Measurements from ENCODE around the gene LONRF3. TPM values are rescaled to one million over a fixed set of nuclear protein-coding genes. Genes with fewer than 3 reads are reported as not detected.

LONRF3 gene
- total RNA-seq, 1 experiment from 2014 or later: 6.3 TPM

DNA sequence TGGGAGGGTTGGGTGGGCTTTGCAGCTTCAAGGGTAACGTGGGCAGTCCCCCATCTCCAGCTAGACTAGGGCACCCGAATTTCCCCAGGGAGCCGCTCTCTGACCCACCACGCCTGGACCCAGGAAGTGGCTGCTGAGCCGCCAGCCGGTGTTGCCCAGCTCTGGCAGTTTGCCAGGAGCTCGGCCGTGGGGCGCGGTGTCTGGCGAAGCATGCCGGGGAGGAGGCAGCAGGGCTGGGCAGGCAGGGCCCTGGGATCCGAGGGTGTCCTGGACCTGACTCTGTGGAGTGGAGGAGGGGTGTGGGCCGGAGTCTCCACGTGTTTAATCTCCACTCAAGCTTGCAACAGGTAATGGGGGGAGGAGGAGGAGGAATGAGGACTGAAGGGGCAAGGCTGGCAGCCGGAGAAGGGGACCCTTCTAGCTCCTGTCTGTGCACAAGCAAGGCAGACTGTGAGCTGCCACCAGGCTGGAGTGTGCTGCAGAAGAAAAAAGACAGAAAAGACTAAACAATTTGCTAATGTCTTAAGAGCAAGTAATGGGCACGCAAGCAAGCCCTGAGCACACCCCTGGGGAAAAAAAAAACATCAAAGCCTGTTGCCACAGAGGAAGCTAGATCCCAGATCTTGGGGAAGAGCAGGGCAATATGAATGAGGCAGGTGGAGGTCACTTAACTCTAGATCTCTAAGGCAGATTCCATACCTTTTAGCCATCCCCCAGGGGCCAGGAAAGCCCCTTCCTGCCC lies 2.4 kb downstream of the LONRF3 start:
- Histone ChIP-seq H4K20me1 (ENCODE audit: insufficient read depth, low read depth, low read length) (no peaks in the 10 kb centered on the region), H3K9me3 (ENCODE audit: low read length) (no peaks in the 10 kb centered on the region), H3K9me2 (replicated peaks; ENCODE audit: insufficient read depth, low read length) (no peaks in the 10 kb centered on the region), H3K4me2 (ENCODE audit: low read depth, low read length, poor library complexity, severe bottlenecking) (peak overlapping the region; percentile 62), H3K36me3 (ENCODE audit: insufficient read depth, low read length) (no peaks in the 10 kb centered on the region), H3K9ac (ENCODE audit: low read length) (peak overlapping the region; percentile 37; the same call in 1 of the 2 replicates), H3K4me3 (ENCODE audit: low read length) (peak overlapping the region; percentile 58; the same call in 1 of the 2 replicates), H3K27me3 (ENCODE audit: low read length) (no peaks in the 10 kb centered on the region), H3K79me2 (ENCODE audit: low read length) (no peaks in the 10 kb centered on the region), H2AFZ (ENCODE audit: low read length) (0 out of 2 replicates have a peak overlapping the region, but pooled peaks have one; percentile 50), H3K27ac (ENCODE audit: low read length) (no peak overlapping the region), H3K4me1 (ENCODE audit: low read length) (peaks cover 30% of the 10 kb centered on the region)
- DNase-seq: peak; percentile 58

- Histone ChIP-seq H3K27me3 (ENCODE audit: low read length) (no peaks in the 10 kb centered on the region), H2AFZ (ENCODE audit: low read length) (no peak overlapping the region), H3K4me3 (ENCODE audit: low read length) (no peak overlapping the region), H3K4me2 (ENCODE audit: low read depth, low read length, poor library complexity, severe bottlenecking) (no peak overlapping the region), H3K9ac (ENCODE audit: low read length) (no peak overlapping the region), H4K20me1 (ENCODE audit: insufficient read depth, low read depth, low read length) (no peaks in the 10 kb centered on the region), H3K36me3 (ENCODE audit: insufficient read depth, low read length) (no peaks in the 10 kb centered on the region), H3K9me3 (ENCODE audit: low read length) (no peaks in the 10 kb centered on the region), H3K27ac (ENCODE audit: low read length) (no peak overlapping the region), H3K4me1 (ENCODE audit: low read length) (peaks cover 30% of the 10 kb centered on the region), H3K9me2 (replicated peaks; ENCODE audit: insufficient read depth, low read length) (no peaks in the 10 kb centered on the region), H3K79me2 (ENCODE audit: low read length) (no peaks in the 10 kb centered on the region)
- DNase-seq: no peak
These were observed 3.0 kb downstream of the LONRF3 start for GRCh38 chrX:118977424-118977823.

DNA sequence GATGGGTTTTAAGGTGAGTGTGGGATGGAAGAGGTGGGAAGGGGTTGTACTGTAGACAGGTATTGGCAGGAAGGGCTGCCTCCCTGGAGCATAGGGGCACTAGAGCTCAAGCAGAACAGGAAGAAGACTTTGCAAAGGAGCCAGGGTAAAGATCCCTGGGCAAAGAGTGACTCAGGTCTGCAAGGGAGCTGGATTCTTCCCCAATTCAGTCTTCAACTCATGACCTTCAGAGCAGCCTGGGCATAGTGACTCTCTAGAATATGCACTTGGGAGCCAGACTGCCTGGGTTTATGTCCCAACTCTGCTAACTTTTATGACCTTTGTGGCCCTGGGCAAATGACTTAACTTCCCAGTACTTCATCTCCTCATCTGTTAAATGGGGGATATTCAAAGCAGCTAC lies 4.0 kb downstream of the LONRF3 start:
- Histone ChIP-seq H3K4me3 (ENCODE audit: low read length) (no peak overlapping the region), H4K20me1 (ENCODE audit: insufficient read depth, low read depth, low read length) (no peaks in the 10 kb centered on the region), H3K79me2 (ENCODE audit: low read length) (no peaks in the 10 kb centered on the region), H3K4me2 (ENCODE audit: low read depth, low read length, poor library complexity, severe bottlenecking) (no peak overlapping the region), H3K9me3 (ENCODE audit: low read length) (no peaks in the 10 kb centered on the region), H3K4me1 (ENCODE audit: low read length) (peaks cover 30% of the 10 kb centered on the region), H3K36me3 (ENCODE audit: insufficient read depth, low read length) (no peaks in the 10 kb centered on the region), H3K27me3 (ENCODE audit: low read length) (no peaks in the 10 kb centered on the region), H3K27ac (ENCODE audit: low read length) (no peak overlapping the region), H3K9ac (ENCODE audit: low read length) (no peak overlapping the region), H3K9me2 (replicated peaks; ENCODE audit: insufficient read depth, low read length) (no peaks in the 10 kb centered on the region), H2AFZ (ENCODE audit: low read length) (no peak overlapping the region)
- DNase-seq: no peak

DNA sequence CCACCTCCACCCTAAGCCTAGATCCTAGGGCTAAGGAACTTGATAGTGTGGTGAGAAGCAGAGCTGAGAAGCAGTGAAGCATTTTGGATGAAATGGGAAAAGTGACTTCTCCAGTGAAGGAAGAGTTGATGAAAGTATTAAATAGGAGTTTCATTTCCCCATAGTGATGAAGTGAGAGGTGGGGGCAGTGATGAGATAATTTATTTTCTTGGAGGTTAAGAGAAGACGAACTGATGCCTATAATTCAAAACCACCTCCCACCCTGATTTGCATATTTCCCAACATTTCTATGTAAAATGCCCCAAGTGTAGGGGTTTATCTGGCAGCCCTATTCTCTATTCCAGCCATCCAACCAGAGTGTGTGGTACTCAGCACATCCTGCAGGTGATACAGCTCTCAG lies 6.3 kb downstream of the LONRF3 start:
- no peak for DNase-seq
- Histone ChIP-seq H4K20me1 (ENCODE audit: insufficient read depth, low read depth, low read length) (no peaks in the 10 kb centered on the region), H3K9me2 (replicated peaks; ENCODE audit: insufficient read depth, low read length) (no peaks in the 10 kb centered on the region), H3K4me1 (ENCODE audit: low read length) (peaks cover 30% of the 10 kb centered on the region), H3K27me3 (ENCODE audit: low read length) (no peaks in the 10 kb centered on the region), H3K79me2 (ENCODE audit: low read length) (no peaks in the 10 kb centered on the region), H3K27ac (ENCODE audit: low read length) (no peak overlapping the region), H2AFZ (ENCODE audit: low read length) (no peak overlapping the region), H3K4me2 (ENCODE audit: low read depth, low read length, poor library complexity, severe bottlenecking) (no peak overlapping the region), H3K4me3 (ENCODE audit: low read length) (no peak overlapping the region), H3K36me3 (ENCODE audit: insufficient read depth, low read length) (no peaks in the 10 kb centered on the region), H3K9me3 (ENCODE audit: low read length) (no peaks in the 10 kb centered on the region), H3K9ac (ENCODE audit: low read length) (no peak overlapping the region)

- Histone ChIP-seq H3K36me3 (ENCODE audit: insufficient read depth, low read length) (no peaks in the 10 kb centered on the region), H3K4me1 (ENCODE audit: low read length) (peaks cover 13% of the 10 kb centered on the region), H3K9me2 (replicated peaks; ENCODE audit: insufficient read depth, low read length) (no peaks in the 10 kb centered on the region), H3K27ac (ENCODE audit: low read length) (no peak overlapping the region), H3K27me3 (ENCODE audit: low read length) (no peaks in the 10 kb centered on the region), H3K9me3 (ENCODE audit: low read length) (no peaks in the 10 kb centered on the region), H4K20me1 (ENCODE audit: insufficient read depth, low read depth, low read length) (no peaks in the 10 kb centered on the region), H3K4me3 (ENCODE audit: low read length) (no peak overlapping the region), H2AFZ (ENCODE audit: low read length) (no peak overlapping the region), H3K4me2 (ENCODE audit: low read depth, low read length, poor library complexity, severe bottlenecking) (no peak overlapping the region), H3K79me2 (ENCODE audit: low read length) (no peaks in the 10 kb centered on the region), H3K9ac (ENCODE audit: low read length) (no peak overlapping the region)
- DNase-seq: no peak
These were observed 9.1 kb downstream of the LONRF3 start for GRCh38 chrX:118983513-118983912.

DNA sequence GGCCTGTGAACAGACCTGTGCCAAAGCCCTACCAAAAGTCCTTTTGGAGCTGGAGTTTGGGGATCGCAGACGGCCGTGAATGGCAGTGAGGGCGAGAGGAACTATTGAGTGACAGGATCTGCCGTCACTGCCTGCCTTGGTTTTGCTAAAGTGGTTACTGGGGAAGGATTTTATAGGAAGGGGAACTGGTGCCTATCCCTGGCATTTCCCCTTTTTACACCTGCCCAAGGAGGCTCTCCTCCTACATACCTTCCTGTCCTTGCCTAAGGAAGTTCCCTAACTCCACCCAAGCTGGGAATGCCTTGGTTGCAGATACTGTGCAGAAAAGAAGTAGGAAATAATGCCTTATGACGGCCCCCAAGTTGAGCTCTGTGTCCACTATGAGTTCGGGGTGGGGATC lies 14.5 kb downstream of the LONRF3 start:
- H3K9me3 ChIP-seq (ENCODE audit: low read length): no peaks in the 10 kb centered on the region

DNA sequence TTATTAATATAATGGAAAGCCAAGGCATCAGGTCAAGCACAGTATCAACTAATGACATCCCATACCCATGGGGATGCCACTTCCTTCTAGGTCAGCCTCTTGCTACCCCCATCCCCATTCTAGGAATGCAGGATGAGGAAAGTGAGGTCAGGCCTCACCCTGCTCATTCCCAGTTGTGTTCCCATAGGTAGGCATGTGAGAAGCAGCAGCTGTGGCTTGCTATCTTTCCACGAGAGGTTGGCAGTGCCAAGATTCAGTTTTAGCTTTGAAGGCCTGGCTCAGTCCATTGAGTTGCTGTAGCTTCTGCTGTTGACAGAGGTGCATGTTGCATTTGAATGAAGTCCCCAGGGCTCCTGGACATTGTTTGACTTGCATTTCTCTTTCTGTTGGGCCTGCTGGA lies 15.5 kb downstream of the LONRF3 start:
- no peak for DNase-seq
- Histone ChIP-seq H3K79me2 (ENCODE audit: low read length) (no peaks in the 10 kb centered on the region), H3K9me3 (ENCODE audit: low read length) (no peaks in the 10 kb centered on the region), H3K9ac (ENCODE audit: low read length) (no peak overlapping the region), H4K20me1 (ENCODE audit: insufficient read depth, low read depth, low read length) (no peaks in the 10 kb centered on the region), H3K9me2 (replicated peaks; ENCODE audit: insufficient read depth, low read length) (no peaks in the 10 kb centered on the region), H3K4me1 (ENCODE audit: low read length) (peaks cover 28% of the 10 kb centered on the region), H2AFZ (ENCODE audit: low read length) (no peak overlapping the region), H3K27me3 (ENCODE audit: low read length) (no peaks in the 10 kb centered on the region), H3K4me2 (ENCODE audit: low read depth, low read length, poor library complexity, severe bottlenecking) (no peak overlapping the region), H3K36me3 (ENCODE audit: insufficient read depth, low read length) (no peaks in the 10 kb centered on the region), H3K27ac (ENCODE audit: low read length) (no peak overlapping the region), H3K4me3 (ENCODE audit: low read length) (no peak overlapping the region)

More for the DNA sequence above, 14.5 kb downstream of the LONRF3 start:
- no peaks in the 10 kb centered on the region for H3K27me3 ChIP-seq (ENCODE audit: low read length)
- no peak overlapping the region for H3K9ac ChIP-seq (ENCODE audit: low read length)
- H3K4me1 ChIP-seq (ENCODE audit: low read length): peaks cover 23% of the 10 kb centered on the region
- H4K20me1 ChIP-seq (ENCODE audit: insufficient read depth, low read depth, low read length): no peaks in the 10 kb centered on the region
- no peak overlapping the region for H3K27ac ChIP-seq (ENCODE audit: low read length)
- H3K36me3 ChIP-seq (ENCODE audit: insufficient read depth, low read length): no peaks in the 10 kb centered on the region
- no peak overlapping the region for H3K4me3 ChIP-seq (ENCODE audit: low read length)
- no peak overlapping the region for H2AFZ ChIP-seq (ENCODE audit: low read length)
- no peaks in the 10 kb centered on the region for H3K79me2 ChIP-seq (ENCODE audit: low read length)
- DNase-seq: no peak
- H3K9me2 ChIP-seq (replicated peaks; ENCODE audit: insufficient read depth, low read length): no peaks in the 10 kb centered on the region
- H3K4me2 ChIP-seq (ENCODE audit: low read depth, low read length, poor library complexity, severe bottlenecking): no peak overlapping the region

GRCh38 chrX:118990512-118991227 lies 16.3 kb downstream of the LONRF3 start:
- no peak overlapping the region for H3K9ac ChIP-seq (ENCODE audit: low read length)
- no peaks in the 10 kb centered on the region for H3K79me2 ChIP-seq (ENCODE audit: low read length)
- no peaks in the 10 kb centered on the region for H3K9me2 ChIP-seq (replicated peaks; ENCODE audit: insufficient read depth, low read length)
- no peak for DNase-seq
- H3K4me3 ChIP-seq (ENCODE audit: low read length): no peak overlapping the region
- no peaks in the 10 kb centered on the region for H3K9me3 ChIP-seq (ENCODE audit: low read length)
- H3K27ac ChIP-seq (ENCODE audit: low read length): no peak overlapping the region
- H3K4me1 ChIP-seq (ENCODE audit: low read length): peaks cover 30% of the 10 kb centered on the region
- peak overlapping the region; percentile 11 for H3K4me2 ChIP-seq (ENCODE audit: low read depth, low read length, poor library complexity, severe bottlenecking)
- H3K36me3 ChIP-seq (ENCODE audit: insufficient read depth, low read length): no peaks in the 10 kb centered on the region
- no peaks in the 10 kb centered on the region for H3K27me3 ChIP-seq (ENCODE audit: low read length)
- no peak overlapping the region for H2AFZ ChIP-seq (ENCODE audit: low read length)
- no peaks in the 10 kb centered on the region for H4K20me1 ChIP-seq (ENCODE audit: insufficient read depth, low read depth, low read length)

Measured in Karpas-422 (cell line).